Duodenal mucosa (tissue), 2 donors: ENCODE measurements around the gene PPP6R3.
"Not testable (repeated sequence)": the region's sequence is repeated elsewhere in the genome, so short reads cannot be mapped to it uniquely, and the experiment has no call there.

Experiments used
- H3K27ac ChIP-seq: one replicate; pipeline ENCODE4 v1.7.0; 2013; ENCODE audit warnings: low read depth, low read length
- H3K27me3 ChIP-seq, 2 donors: one replicate each; pipeline ENCODE4 v1.7.0; 2013; ENCODE audit warnings: low read length in 2 of 2, control low read depth in 1 of 2; ENCODE audit not compliant: insufficient read depth in 2 of 2, control insufficient read depth in 1 of 2
- H3K36me3 ChIP-seq, 2 donors: one replicate each; pipeline ENCODE4 v1.7.0; 2013; ENCODE audit warnings: low read length in 2 of 2, control low read depth in 1 of 2; ENCODE audit not compliant: insufficient read depth in 2 of 2, control insufficient read depth in 1 of 2
- H3K4me1 ChIP-seq, 2 donors: one replicate each; pipeline ENCODE4 v1.7.0; 2013; ENCODE audit warnings: low read length in 2 of 2, control low read depth in 1 of 2; ENCODE audit not compliant: insufficient read depth in 2 of 2, control insufficient read depth in 1 of 2
- H3K4me3 ChIP-seq, 2 donors: one replicate each; pipeline ENCODE4 v1.7.0; 2013; ENCODE audit warnings: low read length in 2 of 2, low read depth in 1 of 2
- H3K9ac ChIP-seq, 2 donors: one replicate each; pipeline ENCODE4 v1.7.0; 2013; ENCODE audit warnings: low read length in 2 of 2, low read depth in 1 of 2
- H3K9me3 ChIP-seq, 2 donors: one replicate each; pipeline ENCODE4 v1.7.0; 2013; ENCODE audit warnings: low read length in 2 of 2, control low read depth in 1 of 2; ENCODE audit not compliant: control insufficient read depth in 1 of 2

The PPP6R3 gene

GRCh38 chr11:68635883-68636282, 175.3 kb downstream of the PPP6R3 start:
- H3K27ac ChIP-seq, H3K4me1 ChIP-seq, H3K4me3 ChIP-seq, H3K9me3 ChIP-seq, H3K36me3 ChIP-seq, H3K9ac ChIP-seq, H3K27me3 ChIP-seq: not testable (repeated sequence)

- H3K4me3 ChIP-seq, H3K9me3 ChIP-seq, H3K9ac ChIP-seq, H3K27me3 ChIP-seq, H3K36me3 ChIP-seq, H3K4me1 ChIP-seq, H3K27ac ChIP-seq: not testable (repeated sequence)
Observed at GRCh38 chr11:68639322-68639721, 178.8 kb downstream of the PPP6R3 start.

- H3K4me1 ChIP-seq: no peaks in the 10 kb centered on the region
- H3K9me3 ChIP-seq: peaks cover 1 to 2% of the 10 kb centered on the region in 2 donors
- peaks cover 0 to 6% of the 10 kb centered on the region in 2 donors for H3K27me3 ChIP-seq
- H3K9ac ChIP-seq: no peak overlapping the region
- H3K36me3 ChIP-seq: no peaks in the 10 kb centered on the region
- H3K4me3 ChIP-seq: no peak overlapping the region
- H3K27ac ChIP-seq: no peak overlapping the region
Observed at GRCh38 chr11:68641880-68642279, 181.3 kb downstream of the PPP6R3 start.

GRCh38 chr11:68643585-68643984, 183.0 kb downstream of the PPP6R3 start:
- no peak overlapping the region for H3K4me3 ChIP-seq
- H3K9me3 ChIP-seq: peaks cover 5% of the 10 kb centered on the region in 2 donors
- no peaks in the 10 kb centered on the region for H3K36me3 ChIP-seq
- H3K27me3 ChIP-seq: peaks cover 0 to 6% of the 10 kb centered on the region in 2 donors
- H3K27ac ChIP-seq: no peak overlapping the region
- H3K4me1 ChIP-seq: no peaks in the 10 kb centered on the region
- H3K9ac ChIP-seq: no peak overlapping the region

GRCh38 chr11:68646832-68647231, 186.3 kb downstream of the PPP6R3 start:
- H3K27ac ChIP-seq: no peak overlapping the region
- no peaks in the 10 kb centered on the region for H3K36me3 ChIP-seq
- peaks cover 0 to 3% of the 10 kb centered on the region in 2 donors for H3K27me3 ChIP-seq
- no peak overlapping the region for H3K4me3 ChIP-seq
- peaks cover 5% of the 10 kb centered on the region in 2 donors for H3K9me3 ChIP-seq
- no peak overlapping the region for H3K9ac ChIP-seq
- H3K4me1 ChIP-seq: no peaks in the 10 kb centered on the region

GRCh38 chr11:68649851-68650555, 189.5 kb downstream of the PPP6R3 start:
- Histone ChIP-seq H3K9ac (no peak overlapping the region), H3K4me3 (no peak overlapping the region), H3K9me3 (peaks cover 5% of the 10 kb centered on the region in 2 donors), H3K27ac (no peak overlapping the region), H3K4me1 (no peaks in the 10 kb centered on the region), H3K27me3 (peaks cover 0 to 5% of the 10 kb centered on the region in 2 donors), H3K36me3 (no peaks in the 10 kb centered on the region)

- Histone ChIP-seq H3K4me3 (no peak overlapping the region), H3K4me1 (no peaks in the 10 kb centered on the region), H3K27ac (no peak overlapping the region), H3K9me3 (peaks cover 5% of the 10 kb centered on the region in 2 donors), H3K9ac (no peak overlapping the region), H3K27me3 (peaks cover 0 to 9% of the 10 kb centered on the region in 2 donors), H3K36me3 (no peaks in the 10 kb centered on the region)
Observed at GRCh38 chr11:68650801-68651200, 190.2 kb downstream of the PPP6R3 start.

- Histone ChIP-seq H3K27me3 (peaks cover 0 to 9% of the 10 kb centered on the region in 2 donors), H3K9me3 (peaks cover 5% of the 10 kb centered on the region in 2 donors)
Observed at GRCh38 chr11:68651208-68651984, 190.8 kb downstream of the PPP6R3 start.

GRCh38 chr11:68651985-68652682, 191.6 kb downstream of the PPP6R3 start:
- H3K9ac ChIP-seq: no peak overlapping the region
- H3K9me3 ChIP-seq: peaks cover 1% of the 10 kb centered on the region in 2 donors
- no peak overlapping the region for H3K4me3 ChIP-seq
- no peak overlapping the region for H3K27ac ChIP-seq
- no peaks in the 10 kb centered on the region for H3K4me1 ChIP-seq
- peaks cover 0 to 9% of the 10 kb centered on the region in 2 donors for H3K27me3 ChIP-seq
- H3K36me3 ChIP-seq: no peaks in the 10 kb centered on the region

More at GRCh38 chr11:68651208-68651984, 190.8 kb downstream of the PPP6R3 start:
- H3K4me1 ChIP-seq: no peaks in the 10 kb centered on the region
- no peak overlapping the region for H3K9ac ChIP-seq
- no peak overlapping the region for H3K27ac ChIP-seq
- no peaks in the 10 kb centered on the region for H3K36me3 ChIP-seq
- H3K4me3 ChIP-seq: no peak overlapping the region

- Histone ChIP-seq H3K9ac (no peak overlapping the region), H3K9me3 (no peaks in the 10 kb centered on the region), H3K4me3 (no peak overlapping the region), H3K27me3 (peaks cover 0 to 9% of the 10 kb centered on the region in 2 donors), H3K4me1 (no peaks in the 10 kb centered on the region), H3K27ac (no peak overlapping the region), H3K36me3 (no peaks in the 10 kb centered on the region)
Observed at GRCh38 chr11:68652683-68653156, 192.2 kb downstream of the PPP6R3 start.
